GM19452 (cell line): ENCODE data around the gene GIGYF2.

Experiments
- ATAC-seq: cut with Tn5 transposase; IDR thresholded peaks from one replicate; pipeline ENCODE4 v1.9.1; 2021; ENCODE audit not compliant: unreplicated experiment

The GIGYF2 gene

GRCh38 chr2:232748038-232748437, 50.9 kb downstream of the GIGYF2 start:
- no peak for ATAC-seq

GRCh38 chr2:232749331-232749730, 52.2 kb downstream of the GIGYF2 start:
- no peak for ATAC-seq

DNA sequence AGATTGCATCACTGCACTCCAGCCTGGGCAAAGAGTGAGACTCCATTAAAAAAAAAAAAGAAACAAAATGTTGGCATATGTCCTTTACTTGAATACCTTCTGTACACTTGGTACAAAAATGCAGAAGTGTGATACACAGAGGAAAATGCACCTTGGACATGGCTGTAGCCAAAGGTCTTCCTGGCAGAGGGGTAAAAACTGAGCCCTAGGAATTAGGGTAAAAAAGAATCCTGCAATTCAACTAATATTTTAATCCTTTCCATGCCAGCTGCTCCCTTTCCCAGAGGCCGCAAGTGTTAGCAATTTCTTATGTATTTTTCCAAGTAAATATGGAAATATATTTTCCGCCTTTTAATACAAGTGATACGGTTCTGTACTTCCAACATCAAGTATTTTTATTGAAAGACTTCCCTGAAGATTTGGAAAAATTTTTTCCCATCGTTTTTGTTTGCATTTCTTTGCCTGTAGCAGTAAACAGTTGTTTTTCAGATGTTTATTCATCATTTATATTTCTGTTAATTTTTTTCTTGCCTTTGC, 53.1 kb downstream of the GIGYF2 start:
- ATAC-seq: no peak

GRCh38 chr2:232757905-232758304, 60.8 kb downstream of the GIGYF2 start:
- no peak for ATAC-seq

DNA sequence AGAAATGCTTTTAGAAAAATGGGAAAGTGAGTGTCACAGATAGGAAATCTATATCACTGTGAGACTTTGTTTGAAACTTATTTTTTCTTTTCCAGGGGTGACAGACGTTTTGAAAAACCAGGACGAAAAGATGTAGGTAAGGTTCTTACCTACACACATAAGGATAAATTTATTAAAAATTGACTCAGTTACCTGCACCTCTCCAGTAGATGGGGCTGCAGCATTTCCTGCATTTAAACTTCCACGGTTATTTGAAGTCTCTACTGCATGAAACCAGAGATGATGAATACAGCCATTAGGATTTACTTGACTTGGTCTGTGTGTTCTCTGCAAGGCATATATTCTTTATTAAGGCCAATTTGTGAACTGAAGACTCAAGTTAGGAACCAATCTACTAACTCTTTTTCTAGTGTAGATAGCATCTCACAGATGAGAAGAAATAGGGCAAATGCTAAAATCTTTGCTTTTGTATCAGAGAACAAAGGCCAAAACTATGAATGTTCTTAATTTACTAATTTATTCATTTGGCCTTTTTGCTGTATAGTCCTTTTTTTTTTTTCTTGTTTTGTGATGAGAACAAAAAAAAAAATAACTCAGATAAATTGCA, 64.3 kb downstream of the GIGYF2 start:
- ATAC-seq: no peak

DNA sequence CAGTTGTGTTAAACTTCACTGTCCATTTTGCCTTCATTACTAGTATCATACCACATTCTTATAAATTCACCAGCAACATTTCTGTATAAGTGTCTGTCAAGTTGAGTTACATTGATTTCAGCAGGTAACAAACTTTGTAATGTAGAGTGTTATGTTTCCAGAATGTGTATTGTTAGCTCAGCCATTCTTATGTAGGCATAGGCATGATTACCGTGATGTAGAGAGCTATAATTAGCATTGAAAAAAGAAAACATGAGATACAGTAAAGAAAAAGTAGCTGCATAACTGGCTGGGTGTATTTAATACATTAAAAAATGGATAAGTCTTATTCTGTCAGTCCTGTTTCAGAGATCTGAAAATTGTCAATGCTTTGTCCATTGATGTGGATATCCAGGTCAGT, 70.7 kb downstream of the GIGYF2 start:
- no peak for ATAC-seq

- no peak for ATAC-seq
Measured at GRCh38 chr2:232770207-232770606, 73.1 kb downstream of the GIGYF2 start.

DNA sequence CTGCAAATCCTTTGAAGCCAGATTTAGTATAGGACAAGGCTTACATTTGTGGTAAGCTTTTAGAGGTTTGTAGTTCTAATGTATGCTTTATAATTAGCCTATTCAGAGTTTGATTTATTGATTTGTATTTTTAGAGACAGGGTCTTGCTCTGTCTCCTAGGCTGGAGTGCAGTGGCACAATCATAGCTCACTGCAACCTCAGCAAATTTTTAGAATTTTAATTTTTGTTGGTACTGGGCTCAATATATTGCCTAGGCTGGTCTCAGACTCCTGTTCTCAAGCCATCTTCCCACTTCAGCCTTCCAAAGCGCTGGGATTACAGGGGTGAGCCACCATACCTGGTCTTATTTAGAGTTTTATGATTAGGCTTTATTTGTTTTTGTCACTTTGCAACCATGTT, 74.7 kb downstream of the GIGYF2 start:
- ATAC-seq: no peak

GRCh38 chr2:232772531-232772930, 75.4 kb downstream of the GIGYF2 start:
- ATAC-seq: peak; percentile 65

GRCh38 chr2:232773815-232774214, 76.7 kb downstream of the GIGYF2 start:
- ATAC-seq: no peak

GRCh38 chr2:232776435-232776834, 79.3 kb downstream of the GIGYF2 start, which contains the start of gene KCNJ13:
TSS of gene KCNJ13 (minus strand) at chr2:232776565. CDS start at chr2:232771362, 5,203 bp downstream.
- no peak for ATAC-seq

GRCh38 chr2:232777276-232777675, 80.1 kb downstream of the GIGYF2 start:
- no peak for ATAC-seq

DNA sequence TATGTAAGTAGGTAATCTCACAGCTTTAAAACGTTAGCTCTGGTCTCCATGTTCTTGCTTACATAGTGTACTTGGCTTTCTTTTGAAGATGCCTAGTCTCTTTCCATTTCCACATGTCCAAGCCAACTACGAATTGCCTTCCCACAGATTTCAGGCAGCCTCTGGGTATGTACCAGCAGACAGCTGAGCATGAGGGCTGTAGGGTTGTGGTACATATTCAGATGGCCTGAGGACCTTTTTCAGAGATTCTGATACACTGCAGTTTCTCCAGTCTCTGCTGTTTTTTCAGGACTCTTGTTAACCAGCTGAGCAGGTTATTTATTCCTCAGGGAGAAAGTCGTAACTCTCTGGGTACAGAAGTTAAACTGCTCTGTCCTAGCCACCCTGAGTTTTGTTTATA, 82.3 kb downstream of the GIGYF2 start:
- ATAC-seq: no peak

DNA sequence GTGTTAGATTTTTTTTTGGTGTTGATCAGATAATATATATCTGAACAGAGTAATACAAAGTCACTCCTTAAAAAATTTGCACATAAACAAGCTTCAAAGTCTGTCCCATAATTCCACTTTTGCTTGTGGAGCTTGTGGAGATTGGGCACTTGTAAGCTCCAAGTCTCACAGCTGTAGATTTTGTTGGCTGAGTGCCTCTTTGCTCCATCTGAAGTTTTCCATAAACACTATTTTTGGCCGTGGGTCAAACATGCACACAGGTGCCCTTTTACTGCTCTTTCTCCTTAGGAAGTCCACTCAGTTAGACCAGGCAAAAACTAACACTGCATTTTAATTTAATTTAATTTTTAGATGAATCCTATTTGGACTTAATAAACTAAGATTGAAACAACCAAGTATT, 82.8 kb downstream of the GIGYF2 start:
- ATAC-seq: no peak

GRCh38 chr2:232781765-232782164, 84.6 kb downstream of the GIGYF2 start:
- peak; percentile 94 for ATAC-seq

GRCh38 chr2:232783278-232783677, 86.1 kb downstream of the GIGYF2 start:
- no peak for ATAC-seq

GRCh38 chr2:232787806-232788205, 90.7 kb downstream of the GIGYF2 start:
- ATAC-seq: no peak

DNA sequence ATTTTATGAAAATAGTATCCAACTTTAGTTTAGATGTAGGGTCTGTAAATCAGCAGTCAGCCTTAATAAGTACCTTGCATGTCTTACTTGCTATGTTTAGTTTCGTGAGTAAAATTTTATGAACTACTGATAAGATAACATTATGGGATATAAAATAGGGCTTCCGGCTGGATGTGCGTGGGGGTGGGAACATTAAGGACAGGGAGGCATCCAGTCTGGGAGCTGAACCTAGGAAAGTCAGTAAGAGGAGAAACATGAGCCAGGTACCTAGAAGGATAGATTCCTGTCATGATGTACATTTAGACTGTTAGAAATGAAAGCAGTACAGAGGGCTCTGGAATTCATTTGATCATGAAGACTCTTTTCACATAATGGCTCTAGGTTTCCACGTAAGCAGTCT, 92.0 kb downstream of the GIGYF2 start:
- ATAC-seq: no peak

DNA sequence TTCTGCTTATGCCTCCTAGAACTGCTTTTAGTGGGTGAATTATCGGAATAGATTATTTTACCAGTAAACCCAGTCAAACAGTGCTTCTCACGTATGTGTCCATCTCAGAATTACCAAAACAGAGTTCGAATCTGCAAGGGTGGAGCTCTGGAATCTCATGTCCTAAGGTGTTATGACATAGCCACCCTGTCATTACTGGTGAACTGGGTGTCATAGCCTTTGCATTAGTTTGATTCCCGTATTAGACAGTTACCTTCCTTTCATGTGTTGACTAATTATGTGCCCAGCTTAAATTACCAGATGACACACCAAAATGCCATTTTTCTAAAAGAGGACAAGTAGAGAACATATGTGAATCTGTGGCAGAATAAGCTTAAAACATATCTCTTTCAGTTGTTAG, 94.4 kb downstream of the GIGYF2 start:
- no peak for ATAC-seq

DNA sequence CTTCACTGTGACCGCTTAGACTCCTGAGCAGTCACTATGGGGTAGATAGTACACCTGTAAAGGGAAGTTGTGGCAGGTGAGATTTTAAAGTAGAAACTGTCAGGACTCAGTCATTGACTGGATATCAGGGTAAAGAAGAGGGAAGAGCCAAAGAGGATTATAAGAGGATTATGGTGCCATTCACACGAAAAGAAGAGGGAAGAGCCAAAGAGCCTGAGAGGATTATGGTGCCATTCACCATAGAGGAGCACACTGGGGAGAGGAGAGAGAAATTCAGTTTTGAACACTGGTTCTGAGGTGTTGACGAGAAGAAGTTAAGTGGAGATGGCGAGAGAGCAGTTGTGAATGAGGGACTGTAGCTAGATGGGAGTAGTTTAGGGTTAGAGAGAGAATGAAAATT, 96.1 kb downstream of the GIGYF2 start:
- ATAC-seq: no peak

DNA sequence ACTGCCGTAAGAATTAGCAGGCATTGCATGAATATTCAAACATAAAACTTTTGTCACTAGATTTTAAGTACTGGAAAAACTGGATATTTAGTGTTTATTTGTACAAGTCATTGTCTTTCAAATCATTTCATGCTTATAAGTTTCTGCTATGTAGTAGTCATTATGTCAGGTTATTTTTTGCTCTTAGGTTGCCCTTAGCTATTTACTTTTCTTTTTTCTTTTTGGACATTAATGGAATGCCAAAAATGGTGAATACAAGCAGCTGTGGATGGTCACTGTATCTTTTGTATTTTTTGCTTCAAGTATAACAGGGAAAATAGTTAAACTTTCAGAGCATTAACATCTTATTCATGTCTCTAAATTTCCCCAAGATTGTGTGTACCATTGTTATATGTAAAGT, 97.8 kb downstream of the GIGYF2 start:
- no peak for ATAC-seq

DNA sequence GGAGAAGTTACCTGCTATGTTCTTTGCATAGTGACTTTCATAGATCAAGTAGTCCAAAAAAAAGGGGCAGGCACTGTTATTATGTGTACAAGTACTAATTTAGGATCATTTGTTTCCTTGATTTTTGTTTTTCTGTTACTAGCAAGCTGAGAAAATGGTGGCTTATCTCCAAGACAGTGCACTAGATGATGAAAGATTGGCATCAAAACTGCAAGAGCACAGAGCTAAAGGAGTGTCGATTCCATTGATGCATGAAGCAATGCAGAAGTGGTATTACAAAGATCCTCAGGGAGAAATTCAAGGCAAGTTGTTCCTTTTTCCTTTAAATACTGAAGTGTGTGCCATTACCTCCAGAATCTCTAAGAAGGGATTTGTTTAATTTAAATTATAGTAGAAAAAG, 98.8 kb downstream of the GIGYF2 start:
- no peak for ATAC-seq

- no peak for ATAC-seq
Measured at GRCh38 chr2:232798187-232798586, 101.1 kb downstream of the GIGYF2 start.
